ENCODE data around the gene SEPSECS. TPM values are rescaled to one million over a fixed set of nuclear protein-coding genes. Genes with fewer than 3 reads are reported as not detected.

SEPSECS gene
- total RNA-seq, 1 experiment from 2014 or later, result 9.1 TPM

DNA sequence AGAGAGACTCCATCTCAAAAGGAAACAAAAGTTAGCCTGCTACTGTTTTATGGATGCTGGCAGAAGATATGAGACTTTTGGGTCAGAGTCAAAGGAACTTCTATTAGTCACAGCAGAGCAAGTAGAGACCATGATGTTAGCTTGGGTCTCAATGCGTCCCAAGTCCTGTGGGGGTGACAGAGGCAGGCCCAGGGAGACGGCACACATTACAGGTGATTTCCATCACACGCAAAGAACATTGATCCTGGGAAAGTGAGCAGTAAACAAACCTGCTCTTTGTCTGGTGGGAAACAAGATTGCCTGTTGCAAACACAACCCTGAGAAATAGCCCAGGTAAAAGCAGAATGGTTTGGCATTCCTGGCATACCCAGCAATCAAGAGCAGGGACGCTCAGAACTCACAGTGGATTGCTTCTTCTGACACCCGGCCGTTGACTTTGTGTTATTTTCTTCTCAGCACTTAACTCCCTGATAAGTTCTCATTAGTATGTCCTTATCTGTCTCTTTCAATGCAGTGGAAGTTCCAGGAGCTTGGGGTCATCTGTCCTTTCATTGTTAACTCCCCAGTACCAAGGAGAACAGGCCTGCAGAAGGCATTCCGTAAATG lies 78.3 kb downstream of the SEPSECS start:
- Histone ChIP-seq H3K27me3 (ENCODE audit: insufficient read depth, low read depth) (peaks cover 32% of the 10 kb centered on the region; the same call in 1 of the 2 replicates), H2AFZ (no peak overlapping the region), H3K9me2 (ENCODE audit: insufficient read depth) (no peaks in the 10 kb centered on the region), H3K4me3 (no peak overlapping the region), H3K4me1 (replicated peaks; ENCODE audit: insufficient read depth) (no peaks in the 10 kb centered on the region), H3K4me2 (no peak overlapping the region), H3K27ac (no peak overlapping the region), H4K20me1 (ENCODE audit: insufficient read depth) (no peaks in the 10 kb centered on the region), H3K79me2 (ENCODE audit: low read depth) (no peaks in the 10 kb centered on the region), H3K36me3 (ENCODE audit: low read depth) (no peaks in the 10 kb centered on the region), H3K9me3 (ENCODE audit: insufficient read depth, low read depth) (no peaks in the 10 kb centered on the region), H3F3A (ENCODE audit: insufficient read depth, low read depth) (no peaks in the 10 kb centered on the region)
- intact Hi-C loops (cut with micrococcal nuclease; ENCODE audit: unreplicated experiment), result no loop called here
- CTCF ChIA-PET, result no interaction called here
- no TSS peak for BruUV-seq (replicated peaks)
- POLR2A ChIA-PET (ENCODE audit: unreplicated experiment), result no interaction called here
- TF ChIP-seq EZH2 (IDR thresholded peaks at IDR 0.05; ENCODE audit: low read depth), result no peak
- TF ChIP-seq, protein P1, sequence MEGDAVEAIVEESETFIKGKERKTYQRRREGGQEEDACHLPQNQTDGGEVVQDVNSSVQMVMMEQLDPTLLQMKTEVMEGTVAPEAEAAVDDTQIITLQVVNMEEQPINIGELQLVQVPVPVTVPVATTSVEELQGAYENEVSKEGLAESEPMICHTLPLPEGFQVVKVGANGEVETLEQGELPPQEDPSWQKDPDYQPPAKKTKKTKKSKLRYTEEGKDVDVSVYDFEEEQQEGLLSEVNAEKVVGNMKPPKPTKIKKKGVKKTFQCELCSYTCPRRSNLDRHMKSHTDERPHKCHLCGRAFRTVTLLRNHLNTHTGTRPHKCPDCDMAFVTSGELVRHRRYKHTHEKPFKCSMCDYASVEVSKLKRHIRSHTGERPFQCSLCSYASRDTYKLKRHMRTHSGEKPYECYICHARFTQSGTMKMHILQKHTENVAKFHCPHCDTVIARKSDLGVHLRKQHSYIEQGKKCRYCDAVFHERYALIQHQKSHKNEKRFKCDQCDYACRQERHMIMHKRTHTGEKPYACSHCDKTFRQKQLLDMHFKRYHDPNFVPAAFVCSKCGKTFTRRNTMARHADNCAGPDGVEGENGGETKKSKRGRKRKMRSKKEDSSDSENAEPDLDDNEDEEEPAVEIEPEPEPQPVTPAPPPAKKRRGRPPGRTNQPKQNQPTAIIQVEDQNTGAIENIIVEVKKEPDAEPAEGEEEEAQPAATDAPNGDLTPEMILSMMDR (conservative IDR thresholded peaks at IDR 0.05), result no peak
- no peak for DNase-seq

DNA sequence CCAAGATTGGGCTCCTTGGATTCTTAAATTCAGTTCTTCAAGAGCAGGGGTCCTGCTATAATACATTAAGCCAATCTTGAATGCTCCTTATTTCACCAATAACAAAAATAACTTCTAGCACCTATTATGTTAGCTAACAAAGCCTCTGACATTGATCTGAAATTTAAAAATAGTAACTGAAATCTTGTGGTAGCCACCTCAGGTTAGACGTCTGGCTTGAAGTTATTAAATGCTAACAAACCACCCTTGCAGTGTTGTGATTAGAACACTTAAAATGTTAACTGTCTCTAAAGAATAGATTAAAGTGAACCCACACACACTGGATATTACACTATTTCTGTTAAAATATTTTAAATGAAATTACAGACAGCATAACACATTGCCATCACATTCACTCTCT lies 79.7 kb downstream of the SEPSECS start:
- Histone ChIP-seq H3K9me2 (ENCODE audit: insufficient read depth) (no peaks in the 10 kb centered on the region), H3K27me3 (ENCODE audit: insufficient read depth, low read depth) (peaks cover 39% of the 10 kb centered on the region), H3K27ac (no peak overlapping the region), H3K4me3 (no peak overlapping the region), H3K79me2 (ENCODE audit: low read depth) (no peaks in the 10 kb centered on the region), H3K36me3 (ENCODE audit: low read depth) (no peaks in the 10 kb centered on the region), H3F3A (ENCODE audit: insufficient read depth, low read depth) (no peaks in the 10 kb centered on the region), H3K4me2 (no peak overlapping the region), H4K20me1 (ENCODE audit: insufficient read depth) (no peaks in the 10 kb centered on the region), H2AFZ (no peak overlapping the region), H3K4me1 (replicated peaks; ENCODE audit: insufficient read depth) (no peaks in the 10 kb centered on the region), H3K9me3 (ENCODE audit: insufficient read depth, low read depth) (no peaks in the 10 kb centered on the region)
- ChIA-PET CTCF (no interaction called here), POLR2A (ENCODE audit: unreplicated experiment) (no interaction called here)
- DNase-seq, result no peak
- intact Hi-C loops (cut with micrococcal nuclease; ENCODE audit: unreplicated experiment), result no loop called here
- TF ChIP-seq, protein P1 (conservative IDR thresholded peaks at IDR 0.05), result no peak
- no peak for TF ChIP-seq EZH2 (IDR thresholded peaks at IDR 0.05; ENCODE audit: low read depth)
- no TSS peak for BruUV-seq (replicated peaks)

GRCh38 chr4:25078523-25078922 lies 81.7 kb downstream of the SEPSECS start:
- POLR2A ChIA-PET (ENCODE audit: unreplicated experiment), result no interaction called here
- TF ChIP-seq, protein P1 (conservative IDR thresholded peaks at IDR 0.05), result no peak
- TF ChIP-seq EZH2 (IDR thresholded peaks at IDR 0.05; ENCODE audit: low read depth), result no peak
- peaks cover 25% of the 10 kb centered on the region for H3K27me3 ChIP-seq (ENCODE audit: insufficient read depth, low read depth)
- H3K4me2 ChIP-seq, result no peak overlapping the region
- intact Hi-C loops (cut with micrococcal nuclease; ENCODE audit: unreplicated experiment), result no loop called here
- no peaks in the 10 kb centered on the region for H3K4me1 ChIP-seq (replicated peaks; ENCODE audit: insufficient read depth)
- H3K79me2 ChIP-seq (ENCODE audit: low read depth), result no peaks in the 10 kb centered on the region
- H3K4me3 ChIP-seq, result no peak overlapping the region
- no peaks in the 10 kb centered on the region for H3K36me3 ChIP-seq (ENCODE audit: low read depth)
- no peaks in the 10 kb centered on the region for H4K20me1 ChIP-seq (ENCODE audit: insufficient read depth)
- BruUV-seq (replicated peaks), result no TSS peak
- no peaks in the 10 kb centered on the region for H3K9me2 ChIP-seq (ENCODE audit: insufficient read depth)
- no peak for DNase-seq
- H2AFZ ChIP-seq, result no peak overlapping the region
- no peaks in the 10 kb centered on the region for H3K9me3 ChIP-seq (ENCODE audit: insufficient read depth, low read depth)
- no peak overlapping the region for H3K27ac ChIP-seq
- CTCF ChIA-PET, result no interaction called here
- H3F3A ChIP-seq (ENCODE audit: insufficient read depth, low read depth), result no peaks in the 10 kb centered on the region
